Stimulated activated CD4-positive, alpha-beta T cell treated with anti-CD3 and anti-CD28 coated beads, Interleukin-12 subunit alpha, Interleukin-12 subunit beta, amount 100 ng/mL, for 4 hours (primary cell): ENCODE results near the gene GBE1.
"Not testable (repeated sequence)": the region's sequence is repeated elsewhere in the genome, so short reads cannot be mapped to it uniquely, and the experiment has no call there.

ENCODE experiments used
- DNase-seq: peaks from one replicate; pipeline ENCODE4 v3.0.0-alpha.2; 2020

GBE1 gene

GRCh38 chr3:81752604-81753003, 8.8 kb downstream of the GBE1 start:
- DNase-seq: no peak

- DNase-seq: no peak
Observed at GRCh38 chr3:81749265-81749664, 12.2 kb downstream of the GBE1 start.

- not testable (repeated sequence) for DNase-seq
Observed at GRCh38 chr3:81747280-81747679, 14.2 kb downstream of the GBE1 start.

- no peak for DNase-seq
Observed at GRCh38 chr3:81744366-81744765, 17.1 kb downstream of the GBE1 start.

GRCh38 chr3:81743096-81744025, 18.1 kb downstream of the GBE1 start:
- DNase-seq: no peak

GRCh38 chr3:81742581-81742980, 18.9 kb downstream of the GBE1 start:
- no peak for DNase-seq

GRCh38 chr3:81741216-81741615, 20.2 kb downstream of the GBE1 start:
- no peak for DNase-seq

- no peak for DNase-seq
Observed at GRCh38 chr3:81740731-81741130, 20.7 kb downstream of the GBE1 start.

- DNase-seq: no peak
Observed at GRCh38 chr3:81735334-81735733, 26.1 kb downstream of the GBE1 start.

- no peak for DNase-seq
Observed at GRCh38 chr3:81734742-81735141, 26.7 kb downstream of the GBE1 start.

GRCh38 chr3:81732642-81733041, 28.8 kb downstream of the GBE1 start:
- DNase-seq: no peak

- DNase-seq: no peak
Observed at GRCh38 chr3:81728766-81729544, 32.5 kb downstream of the GBE1 start.

GRCh38 chr3:81726735-81727134, 34.7 kb downstream of the GBE1 start:
- no peak for DNase-seq

- DNase-seq: no peak
Observed at GRCh38 chr3:81726132-81726531, 35.3 kb downstream of the GBE1 start.

GRCh38 chr3:81723732-81724313, 37.6 kb downstream of the GBE1 start:
- no peak for DNase-seq

GRCh38 chr3:81718311-81718710, 43.1 kb downstream of the GBE1 start:
- no peak for DNase-seq

GRCh38 chr3:81716870-81717509, 44.5 kb downstream of the GBE1 start:
- no peak for DNase-seq

- no peak for DNase-seq
Observed at GRCh38 chr3:81713031-81713430, 48.4 kb downstream of the GBE1 start.

- DNase-seq: no peak
Observed at GRCh38 chr3:81709606-81710005, 51.8 kb downstream of the GBE1 start.

GRCh38 chr3:81707996-81708395, 53.4 kb downstream of the GBE1 start:
- no peak for DNase-seq

- no peak for DNase-seq
Observed at GRCh38 chr3:81702126-81702525, 59.3 kb downstream of the GBE1 start.

- no peak for DNase-seq
Observed at GRCh38 chr3:81699536-81700320, 61.7 kb downstream of the GBE1 start.
